Prostate gland (tissue), 2 donors: ENCODE results near the gene FNBP1. TPM values are rescaled to one million over a fixed set of nuclear protein-coding genes. Genes with fewer than 3 reads are reported as not detected.
"Not testable (repeated sequence)": the region's sequence is repeated elsewhere in the genome, so short reads cannot be mapped to it uniquely, and the experiment has no call there.

ENCODE experiments used
- DNase-seq: peaks from one replicate; pipeline ENCODE4 v3.0.0-alpha.2; 2019; ENCODE audit warnings: low spot score
- H3K27ac ChIP-seq, 2 donors: fragments of 200-600 bp; sonication (generic); 2 replicates each; pipeline ENCODE4 v1.5.1; 2017 to 2019
- H3K27me3 ChIP-seq: fragments of 200-600 bp; sonication (generic); replicated peaks from 2 replicates; pipeline ENCODE4 v1.5.1; 2019; ENCODE audit not compliant: insufficient read depth
- H3K36me3 ChIP-seq, 2 donors: fragments of 200-600 bp; sonication (generic); 1 replicate in 1 of 2; 2 replicates in 1 of 2; pipeline versions ENCODE4 v1.5.1 to v1.8.1; 2017 to 2019
- H3K4me1 ChIP-seq: fragments of 200-600 bp; sonication (generic); replicated peaks from 2 replicates; pipeline ENCODE4 v1.5.1; 2019
- H3K4me3 ChIP-seq, 2 donors: fragments of 200-600 bp; sonication (generic); 2 replicates each; pipeline ENCODE4 v1.5.1; 2017 to 2019
- H3K9me3 ChIP-seq: fragments of 200-600 bp; sonication (generic); 2 replicates; pipeline ENCODE4 v1.5.1; 2017
- CTCF ChIP-seq, 4 experiments: fragments of 200-600 bp in 2 of 4; fragments of 450-650 bp in 2 of 4; sonication (generic) in 2 of 4; IDR thresholded peaks; 1 replicate in 3 of 4; 2 replicates in 1 of 4; pipeline ENCODE4 v1.5.1; 2016 to 2019; ENCODE audit warnings: antibody characterized with exemption in 4 of 4, mild to moderate bottlenecking in 2 of 4, moderate library complexity in 2 of 4
- POLR2A ChIP-seq: fragments of 450-650 bp; IDR thresholded peaks from one replicate; pipeline ENCODE4 v1.6.1; 2016; ENCODE audit warnings: antibody characterized with exemption, mild to moderate bottlenecking
- POLR2AphosphoS5 ChIP-seq: sonication (generic); formaldehyde crosslinking; IDR thresholded peaks from one replicate; pipeline ENCODE4 v1.6.1; 2017; ENCODE audit warnings: antibody characterized with exemption
- whole genome bisulfite sequencing: methylation state at CpG from one replicate; pipeline ENCODE4 v1.1.5; 2018; 5-methylcytosine and 5-hydroxymethylcytosine counted together
- intact Hi-C: fragments of 100-400 bp; cut with DNase I; formaldehyde crosslinking; loops from one replicate; pipeline ENCODE4 v1.14.2; 2022
- total RNA-seq, 2 donors: library from RNA; depleted of rRNA; stranded (reverse); fragments of >200 nt; gene quantifications; one replicate each; pipeline ENCODE4 v1.1.0, GENCODE V29; 2016

The FNBP1 gene
- total RNA-seq, 2 donors from 2014 or later = 34.6 to 93.7 TPM

GRCh38 chr9:129895376-129896268 lies 147.4 kb downstream of the FNBP1 start:
- no peaks in the 10 kb centered on the region for H3K27me3 ChIP-seq
- H3K4me3 ChIP-seq = no peak overlapping the region
- DNase-seq = no peak
- WGBS = 89% methylated on average over 17 of the region's 17 CpGs
- no peak overlapping the region for H3K27ac ChIP-seq
- no peaks in the 10 kb centered on the region for H3K9me3 ChIP-seq
- H3K36me3 ChIP-seq = peaks cover 0 to 12% of the 10 kb centered on the region in 2 donors
- no peak for TF ChIP-seq POLR2AphosphoS5
- no peak for TF ChIP-seq POLR2A
- no peak for TF ChIP-seq CTCF (IDR thresholded peaks at IDR 0.05)
- no peaks in the 10 kb centered on the region for H3K4me1 ChIP-seq
- intact Hi-C loops = no loop called here

DNA sequence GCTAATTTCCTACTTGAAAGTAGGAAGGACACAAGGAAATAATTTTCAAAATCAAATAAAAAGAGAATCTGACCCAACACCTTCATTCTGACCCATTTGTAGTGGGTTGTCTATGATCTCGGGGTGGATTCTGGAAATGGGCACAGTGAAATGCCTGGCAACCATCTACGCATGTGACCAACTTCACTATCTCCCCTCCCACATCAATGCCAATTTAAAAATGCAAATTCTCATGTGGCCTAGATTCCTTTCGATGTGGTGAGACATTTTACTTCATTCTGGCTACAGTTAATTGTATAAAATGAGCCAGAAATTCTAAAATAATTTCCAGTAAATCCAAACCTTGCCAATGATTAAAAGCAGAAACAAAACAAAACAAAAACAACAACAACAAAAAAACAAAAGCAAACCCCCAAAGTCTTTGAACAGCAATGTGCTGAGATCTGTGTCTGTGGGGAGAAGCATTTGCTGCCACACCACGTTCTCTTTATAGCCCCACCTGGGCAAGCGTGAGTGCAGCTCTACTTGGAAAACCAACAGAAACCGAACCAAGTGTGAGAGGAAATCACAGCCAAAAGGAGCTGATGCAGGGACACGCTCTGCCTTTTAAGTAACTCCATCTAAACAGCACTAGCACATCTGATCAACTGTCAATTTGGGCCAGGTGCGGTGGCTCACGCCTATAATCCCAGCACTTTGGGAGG lies 148.7 kb downstream of the FNBP1 start:
- Histone ChIP-seq H3K4me3 (no peak overlapping the region), H3K4me1 (no peaks in the 10 kb centered on the region), H3K36me3 (peaks cover 0 to 2% of the 10 kb centered on the region in 2 donors), H3K27ac (peak overlapping the region in 1 of 2 donors; percentile 18), H3K9me3 (no peaks in the 10 kb centered on the region), H3K27me3 (no peaks in the 10 kb centered on the region)
- 76% methylated on average over 9 of the region's 9 CpGs for WGBS
- TF ChIP-seq POLR2AphosphoS5 (no peak), POLR2A (no peak), CTCF (IDR thresholded peaks at IDR 0.05) (no peak)
- intact Hi-C loops = no loop called here
- DNase-seq = no peak

- TF ChIP-seq POLR2AphosphoS5 = no peak
- TF ChIP-seq CTCF (IDR thresholded peaks at IDR 0.05) = no peak
- TF ChIP-seq POLR2A = no peak
- 58% methylated on average over 4 of the region's 4 CpGs for WGBS
- peak overlapping the region; percentile 19 to 41 for H3K27ac ChIP-seq
- intact Hi-C loops = no loop called here
- no peaks in the 10 kb centered on the region for H3K9me3 ChIP-seq
- H3K4me3 ChIP-seq = no peak overlapping the region
- DNase-seq = no peak
- H3K36me3 ChIP-seq = peaks cover 0 to 3% of the 10 kb centered on the region in 2 donors
- no peaks in the 10 kb centered on the region for H3K4me1 ChIP-seq
- H3K27me3 ChIP-seq = no peaks in the 10 kb centered on the region
Measured at GRCh38 chr9:129891569-129891968, 151.4 kb downstream of the FNBP1 start.

DNA sequence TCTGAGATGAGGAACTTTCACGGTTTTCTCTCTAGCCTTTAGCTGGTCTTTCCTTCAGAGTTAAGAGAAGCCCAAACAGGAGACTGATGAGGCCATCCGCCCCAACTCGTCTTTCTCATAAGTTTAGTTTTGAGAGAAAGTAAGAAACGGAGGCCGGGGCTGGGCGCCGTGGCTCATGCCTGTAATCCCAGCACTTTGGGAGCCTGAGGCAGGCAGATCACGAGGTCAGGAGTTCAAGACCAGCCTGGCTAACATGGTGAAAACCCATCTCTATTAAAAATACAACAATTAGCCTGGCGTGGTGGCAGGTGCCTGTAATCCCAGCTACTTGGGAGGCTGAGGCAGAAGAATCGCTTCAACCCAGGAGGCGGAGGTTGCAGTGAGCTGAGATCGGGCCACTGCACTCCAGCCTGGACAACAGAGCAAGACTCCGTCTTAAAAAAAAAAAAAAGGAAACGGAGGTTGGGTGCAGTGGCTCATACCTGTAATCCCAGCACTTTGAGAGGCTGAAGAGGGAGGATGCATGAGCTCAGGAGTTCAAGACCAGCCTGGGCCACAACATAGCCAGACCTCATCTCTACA lies 152.2 kb downstream of the FNBP1 start:
- H3K36me3 ChIP-seq, DNase-seq, H3K4me3 ChIP-seq, H3K4me1 ChIP-seq, H3K9me3 ChIP-seq, intact Hi-C loops, H3K27me3 ChIP-seq: not testable (repeated sequence)
- 74% methylated on average over 14 of the region's 14 CpGs for WGBS
- H3K27ac ChIP-seq = peak overlapping the region; percentile 22 to 41
